Measurements from ENCODE around the gene IRGQ. TPM values are rescaled to one million over a fixed set of nuclear protein-coding genes. Genes with fewer than 3 reads are reported as not detected.
"Not testable (repeated sequence)": the region's sequence is repeated elsewhere in the genome, so short reads cannot be mapped to it uniquely, and the experiment has no call there.

The IRGQ gene
- total RNA-seq, 1 donor from 2014 or later = 48.6 TPM

DNA sequence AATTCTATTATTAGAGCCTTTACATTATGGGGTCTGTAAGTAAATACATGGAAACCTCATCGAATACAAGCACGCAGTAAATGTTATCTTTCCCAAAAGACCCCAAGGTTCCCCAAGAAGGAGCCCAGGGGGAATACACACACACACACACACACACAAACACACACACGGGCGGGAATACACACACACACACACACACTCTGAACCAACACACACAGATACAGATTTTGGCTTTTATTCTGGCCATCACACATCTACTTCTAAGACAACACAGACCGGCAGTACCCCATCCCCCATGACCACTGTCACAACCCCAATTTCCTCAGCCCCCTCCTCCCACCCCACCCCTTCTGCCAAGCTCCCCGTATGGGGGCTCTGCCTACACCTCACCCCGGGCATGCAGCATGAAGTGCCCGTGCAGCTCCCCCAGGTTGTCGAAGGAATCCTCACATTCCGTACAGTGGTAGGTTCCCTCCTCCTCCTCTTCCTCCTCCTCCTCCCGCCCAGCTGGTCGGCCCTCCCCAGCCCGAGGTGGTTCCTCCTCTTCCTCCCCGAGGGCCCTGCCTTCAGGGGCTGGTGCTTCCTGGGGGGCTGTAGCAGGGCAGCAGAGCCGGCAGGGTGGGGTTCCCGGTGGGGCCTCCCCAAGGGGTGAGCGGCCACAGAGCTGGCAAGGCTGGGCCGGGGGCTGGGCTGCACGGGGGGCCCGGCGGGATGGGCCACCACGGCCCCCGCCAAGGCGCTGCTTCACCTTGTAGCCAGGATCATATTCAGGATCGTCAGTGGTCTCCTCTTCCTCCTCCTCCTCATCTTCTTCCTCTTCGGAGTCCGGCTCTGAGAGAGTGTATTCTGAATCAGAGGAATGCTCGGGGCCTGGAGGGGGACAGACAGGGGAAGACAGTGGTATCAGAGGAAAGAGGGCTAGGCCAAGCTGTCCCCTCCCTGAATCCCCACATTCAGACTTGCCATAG, 11.6 kb upstream of the IRGQ start:
- Mint-ChIP-seq H3K4me1 (ENCODE audit: unreplicated experiment) (peaks cover 27% of the 10 kb centered on the region), H3K27ac (ENCODE audit: unreplicated experiment) (no peak overlapping the region), H3K36me3 (ENCODE audit: low read depth, unreplicated experiment) (peaks cover 35% of the 10 kb centered on the region)

DNA sequence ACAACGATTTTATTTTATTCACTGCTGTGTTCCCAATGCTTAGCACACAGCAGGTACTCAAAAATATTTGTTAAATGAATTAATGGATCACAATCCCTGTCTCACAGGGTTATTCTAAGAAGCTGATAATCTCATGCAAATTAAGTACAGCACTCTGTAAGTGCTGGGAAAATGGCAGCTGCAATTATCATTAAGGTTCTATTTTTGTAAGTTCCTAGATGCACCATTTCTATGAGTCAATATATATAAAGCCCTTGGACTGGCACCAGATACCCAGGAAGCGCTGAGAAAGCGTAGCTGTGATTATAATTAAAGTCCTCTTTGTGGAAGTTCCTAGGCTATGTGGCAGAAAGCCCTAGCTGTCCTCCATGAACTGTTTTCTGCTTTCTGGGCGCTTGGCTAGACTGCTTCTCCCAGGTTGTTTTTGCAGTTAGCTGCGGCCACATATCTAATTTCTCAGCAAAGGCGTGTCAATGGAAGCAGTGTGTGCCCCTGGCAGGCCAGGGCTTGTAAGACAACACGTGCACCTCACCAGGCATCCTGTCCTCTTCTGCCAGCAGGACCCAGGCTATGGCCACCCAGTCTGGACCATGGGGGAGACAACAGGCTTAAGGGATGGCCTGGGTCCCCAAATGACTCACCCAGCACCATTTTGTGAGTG, 10.8 kb upstream of the IRGQ start:
- Mint-ChIP-seq H3K27me3 (ENCODE audit: unreplicated experiment) (peaks cover 7% of the 10 kb centered on the region), H3K27ac (ENCODE audit: unreplicated experiment) (no peak overlapping the region), H3K4me1 (ENCODE audit: unreplicated experiment) (peaks cover 22% of the 10 kb centered on the region), H3K4me3 (ENCODE audit: unreplicated experiment) (peak overlapping the region; percentile 47), H3K9me3 (ENCODE audit: unreplicated experiment) (no peaks in the 10 kb centered on the region), H3K36me3 (ENCODE audit: low read depth, unreplicated experiment) (peaks cover 27% of the 10 kb centered on the region)
- no peak for DNase-seq (ENCODE audit: low spot score)
- TF ChIP-seq, protein P1, sequence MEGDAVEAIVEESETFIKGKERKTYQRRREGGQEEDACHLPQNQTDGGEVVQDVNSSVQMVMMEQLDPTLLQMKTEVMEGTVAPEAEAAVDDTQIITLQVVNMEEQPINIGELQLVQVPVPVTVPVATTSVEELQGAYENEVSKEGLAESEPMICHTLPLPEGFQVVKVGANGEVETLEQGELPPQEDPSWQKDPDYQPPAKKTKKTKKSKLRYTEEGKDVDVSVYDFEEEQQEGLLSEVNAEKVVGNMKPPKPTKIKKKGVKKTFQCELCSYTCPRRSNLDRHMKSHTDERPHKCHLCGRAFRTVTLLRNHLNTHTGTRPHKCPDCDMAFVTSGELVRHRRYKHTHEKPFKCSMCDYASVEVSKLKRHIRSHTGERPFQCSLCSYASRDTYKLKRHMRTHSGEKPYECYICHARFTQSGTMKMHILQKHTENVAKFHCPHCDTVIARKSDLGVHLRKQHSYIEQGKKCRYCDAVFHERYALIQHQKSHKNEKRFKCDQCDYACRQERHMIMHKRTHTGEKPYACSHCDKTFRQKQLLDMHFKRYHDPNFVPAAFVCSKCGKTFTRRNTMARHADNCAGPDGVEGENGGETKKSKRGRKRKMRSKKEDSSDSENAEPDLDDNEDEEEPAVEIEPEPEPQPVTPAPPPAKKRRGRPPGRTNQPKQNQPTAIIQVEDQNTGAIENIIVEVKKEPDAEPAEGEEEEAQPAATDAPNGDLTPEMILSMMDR (IDR thresholded peaks at IDR 0.05; ENCODE audit: unreplicated experiment) = no peak

More for the DNA sequence above, 11.6 kb upstream of the IRGQ start:
- H3K9me3 Mint-ChIP-seq (ENCODE audit: unreplicated experiment) = no peaks in the 10 kb centered on the region
- TF ChIP-seq, protein P1 (IDR thresholded peaks at IDR 0.05; ENCODE audit: unreplicated experiment) = no peak
- no peak for DNase-seq (ENCODE audit: low spot score)
- H3K27me3 Mint-ChIP-seq (ENCODE audit: unreplicated experiment) = peaks cover 7% of the 10 kb centered on the region
- peak overlapping the region; percentile 85 for H3K4me3 Mint-ChIP-seq (ENCODE audit: unreplicated experiment)

DNA sequence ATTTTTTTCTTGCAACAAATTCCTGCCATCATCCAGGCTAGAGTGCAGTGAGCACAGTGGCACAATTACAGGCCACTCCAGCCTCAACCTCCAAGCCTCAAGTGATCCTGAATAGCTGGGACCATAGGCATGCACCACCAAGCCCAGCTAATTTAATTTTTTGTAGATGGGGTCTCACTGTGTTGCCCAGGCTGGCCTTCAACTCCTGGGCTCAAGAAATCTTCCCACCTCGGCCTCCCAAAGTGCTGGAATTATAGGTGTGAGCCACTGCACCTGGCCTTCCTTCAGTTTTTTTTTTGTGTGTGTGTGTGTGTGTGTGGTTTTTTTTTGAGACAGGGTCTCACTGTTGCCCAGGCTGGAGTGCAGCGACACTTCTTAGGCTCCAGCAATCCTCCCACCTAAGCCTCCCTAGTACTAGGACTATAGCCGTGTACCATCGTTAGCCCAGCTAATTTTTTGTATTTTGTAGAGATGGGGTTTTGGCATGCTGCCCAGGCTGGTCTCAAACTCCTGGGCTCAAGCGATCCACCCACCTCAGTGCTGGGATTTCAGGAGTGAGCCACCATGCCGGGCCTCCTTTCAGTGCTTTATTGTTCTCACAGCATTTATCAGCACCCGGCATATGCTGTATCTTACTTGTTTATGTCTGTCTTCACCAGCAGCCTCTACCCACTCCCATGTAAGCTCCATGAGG, 10.1 kb upstream of the IRGQ start:
- H3K27me3 Mint-ChIP-seq (ENCODE audit: unreplicated experiment) = peaks cover 7% of the 10 kb centered on the region
- TF ChIP-seq, protein P1 (IDR thresholded peaks at IDR 0.05; ENCODE audit: unreplicated experiment) = no peak
- peaks cover 30% of the 10 kb centered on the region for H3K36me3 Mint-ChIP-seq (ENCODE audit: low read depth, unreplicated experiment)
- H3K9me3 Mint-ChIP-seq (ENCODE audit: unreplicated experiment) = no peaks in the 10 kb centered on the region
- H3K4me1 Mint-ChIP-seq (ENCODE audit: unreplicated experiment) = peaks cover 16% of the 10 kb centered on the region
- H3K27ac Mint-ChIP-seq (ENCODE audit: unreplicated experiment) = no peak overlapping the region
- no peak for DNase-seq (ENCODE audit: low spot score)
- no peak overlapping the region for H3K4me3 Mint-ChIP-seq (ENCODE audit: unreplicated experiment)

DNA sequence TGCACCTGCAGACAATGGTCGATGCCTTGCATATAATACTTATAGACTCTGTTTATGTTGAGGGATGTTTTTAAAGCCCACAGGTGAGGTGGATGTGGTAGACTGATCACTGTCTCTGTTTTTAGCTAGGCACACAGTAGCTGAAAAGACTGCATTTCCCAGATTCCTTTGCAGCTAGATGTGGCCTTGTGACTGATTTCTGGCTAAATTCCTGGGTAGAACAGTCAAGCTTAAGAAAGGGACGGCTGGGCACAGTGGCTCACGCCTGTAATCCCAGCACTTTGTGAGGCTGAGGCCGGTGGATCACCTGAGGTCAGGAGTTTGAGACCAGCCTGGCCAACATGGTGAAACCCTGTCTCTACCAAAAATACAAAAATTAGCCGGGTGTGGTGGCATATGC, 4.4 kb upstream of the IRGQ start:
- DNase-seq (ENCODE audit: low spot score); H3K27ac Mint-ChIP-seq (ENCODE audit: unreplicated experiment); H3K9me3 Mint-ChIP-seq (ENCODE audit: unreplicated experiment); H3K4me3 Mint-ChIP-seq (ENCODE audit: unreplicated experiment): not testable (repeated sequence)
- peaks cover 12% of the 10 kb centered on the region for H3K36me3 Mint-ChIP-seq (ENCODE audit: low read depth, unreplicated experiment)
- H3K4me1 Mint-ChIP-seq (ENCODE audit: unreplicated experiment) = peaks cover 22% of the 10 kb centered on the region
- peaks cover 11% of the 10 kb centered on the region for H3K27me3 Mint-ChIP-seq (ENCODE audit: unreplicated experiment)

DNA sequence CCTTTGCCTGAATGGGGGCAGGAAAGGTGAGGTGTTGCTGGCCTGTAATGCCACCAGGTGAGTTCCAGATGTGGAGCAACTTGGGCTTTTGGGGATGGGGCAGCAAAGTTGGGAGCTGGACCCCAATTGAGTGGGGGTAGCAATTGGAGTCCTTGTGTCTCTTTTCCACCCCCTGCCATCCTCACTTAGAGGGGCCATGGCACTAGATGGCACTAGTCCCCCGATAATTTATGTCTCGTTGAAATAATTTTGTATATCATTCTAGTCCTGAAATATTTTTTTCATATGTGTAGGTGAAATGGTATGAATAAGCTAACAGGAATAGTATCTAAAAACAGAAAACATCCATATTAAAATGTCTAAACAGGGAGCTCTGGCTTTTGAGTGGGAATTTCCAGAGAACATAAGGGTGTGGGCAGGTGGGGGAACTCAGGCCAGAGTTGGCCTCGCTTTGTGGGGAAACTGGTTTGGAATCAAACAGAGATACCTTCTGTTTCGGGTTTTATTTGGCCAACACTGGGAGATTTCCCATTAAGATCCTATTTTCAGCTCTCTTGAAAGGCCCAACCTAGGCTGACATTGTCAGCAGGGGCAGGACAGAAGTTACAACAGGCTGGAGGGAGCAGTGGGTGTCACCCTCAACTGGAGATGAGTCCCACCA, 3.8 kb upstream of the IRGQ start:
- Mint-ChIP-seq H3K27ac (ENCODE audit: unreplicated experiment) (no peak overlapping the region), H3K27me3 (ENCODE audit: unreplicated experiment) (peaks cover 11% of the 10 kb centered on the region), H3K4me3 (ENCODE audit: unreplicated experiment) (no peak overlapping the region), H3K9me3 (ENCODE audit: unreplicated experiment) (no peaks in the 10 kb centered on the region), H3K36me3 (ENCODE audit: low read depth, unreplicated experiment) (peaks cover 12% of the 10 kb centered on the region), H3K4me1 (ENCODE audit: unreplicated experiment) (peaks cover 22% of the 10 kb centered on the region)
- TF ChIP-seq, protein P1 (IDR thresholded peaks at IDR 0.05; ENCODE audit: unreplicated experiment) = no peak
- DNase-seq (ENCODE audit: low spot score) = no peak

All from endothelial cell (in vitro differentiated cells).